GM19035 (cell line): Measurements from ENCODE around the gene PRKAR1B.
"Not testable (repeated sequence)": the region's sequence is repeated elsewhere in the genome, so short reads cannot be mapped to it uniquely, and the experiment has no call there.

Experiments
- ATAC-seq: cut with Tn5 transposase; IDR thresholded peaks from one replicate; pipeline ENCODE4 v1.9.1; 2021; ENCODE audit not compliant: unreplicated experiment

PRKAR1B gene

DNA sequence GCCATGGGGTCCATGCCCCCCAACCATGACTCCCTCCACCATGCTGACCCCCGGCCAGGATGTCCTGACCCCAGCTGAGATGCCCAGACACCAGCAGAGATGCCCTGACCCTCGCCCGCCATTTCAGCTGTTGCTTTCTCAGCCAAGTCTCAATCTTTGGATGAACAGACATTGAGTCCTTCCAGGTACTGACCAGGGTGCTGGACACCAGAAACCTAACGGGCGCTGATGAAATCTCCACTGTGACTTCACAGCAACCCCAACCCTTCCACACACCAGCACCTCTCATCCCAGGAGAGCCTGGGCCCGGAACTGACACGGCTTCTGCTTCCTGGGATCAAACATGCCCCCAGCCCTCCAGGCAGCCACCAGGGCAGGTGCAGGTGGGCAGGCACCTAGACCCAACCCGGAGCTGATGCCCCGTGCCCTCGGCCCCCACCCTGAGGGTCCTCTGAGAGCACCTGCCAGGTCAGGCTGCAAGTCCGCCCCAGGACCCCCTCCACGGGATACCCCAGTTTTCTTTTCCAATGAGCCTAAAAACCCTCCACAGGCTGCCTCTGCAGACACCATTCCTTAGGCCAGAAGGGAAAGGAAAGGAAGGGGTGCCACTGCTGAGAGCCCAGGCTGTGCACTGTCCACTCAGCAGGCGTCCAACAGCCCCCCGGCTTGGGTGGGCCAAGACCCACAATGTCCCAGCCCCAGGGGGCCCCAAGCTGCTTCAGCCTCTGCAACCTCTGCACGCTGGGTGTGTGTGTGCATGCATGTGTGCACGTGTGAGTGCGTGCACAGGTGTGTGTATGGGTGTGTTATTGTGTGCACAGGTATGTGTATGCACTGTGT lies 164.1 kb downstream of the PRKAR1B start:
- no peak for ATAC-seq

DNA sequence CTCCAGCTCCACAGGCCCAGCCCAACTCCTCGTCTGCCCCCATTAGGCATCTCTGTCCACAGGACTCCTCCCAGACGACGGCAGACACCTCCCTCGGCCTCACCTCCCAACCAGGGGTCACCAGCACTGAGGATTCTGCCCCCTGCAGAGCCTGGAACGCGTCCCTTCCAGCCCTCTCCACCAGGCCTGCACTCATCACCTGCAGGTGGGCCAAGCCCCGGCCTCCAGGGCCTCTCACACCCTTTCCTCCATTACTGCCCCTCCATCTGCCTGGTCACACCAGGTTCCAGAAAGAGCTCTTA lies 164.8 kb downstream of the PRKAR1B start:
- ATAC-seq, result no peak

DNA sequence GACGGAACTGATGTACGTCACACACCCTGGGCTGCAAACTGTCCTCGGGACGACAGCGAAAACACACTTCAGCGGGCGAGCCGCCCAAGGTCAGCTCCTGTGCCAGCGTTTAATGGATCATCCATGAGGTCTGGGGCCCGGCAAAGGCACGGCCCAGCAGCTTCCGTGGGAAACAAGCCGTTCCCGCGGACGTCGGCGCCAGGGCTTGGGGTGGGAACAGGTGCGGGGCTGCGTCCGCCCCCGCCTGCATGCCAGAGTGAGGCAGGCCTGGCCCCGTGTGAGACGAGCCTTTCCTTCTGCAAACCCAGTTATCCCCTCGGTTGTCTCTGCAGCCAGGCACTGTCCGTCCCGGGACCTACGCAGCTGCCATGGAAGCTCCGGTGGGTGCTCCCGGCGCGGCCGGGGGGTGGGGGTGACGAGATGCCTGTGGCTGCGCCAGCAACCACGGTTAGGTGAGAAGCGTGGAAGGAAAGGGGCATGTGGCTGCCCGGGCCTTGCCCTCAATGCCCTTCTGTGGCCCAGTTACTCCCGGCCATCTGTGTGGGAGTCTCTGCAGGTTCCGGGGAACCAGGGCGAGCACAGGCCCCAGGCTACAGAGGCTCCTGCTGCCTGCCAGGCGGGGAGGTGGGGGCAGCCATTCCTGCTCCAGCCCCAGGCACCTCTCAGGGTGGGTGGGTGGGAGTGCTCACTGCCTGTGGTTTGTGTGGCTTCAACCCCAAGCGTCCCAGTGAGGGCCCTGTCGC lies 165.3 kb downstream of the PRKAR1B start:
- ATAC-seq, result no peak

DNA sequence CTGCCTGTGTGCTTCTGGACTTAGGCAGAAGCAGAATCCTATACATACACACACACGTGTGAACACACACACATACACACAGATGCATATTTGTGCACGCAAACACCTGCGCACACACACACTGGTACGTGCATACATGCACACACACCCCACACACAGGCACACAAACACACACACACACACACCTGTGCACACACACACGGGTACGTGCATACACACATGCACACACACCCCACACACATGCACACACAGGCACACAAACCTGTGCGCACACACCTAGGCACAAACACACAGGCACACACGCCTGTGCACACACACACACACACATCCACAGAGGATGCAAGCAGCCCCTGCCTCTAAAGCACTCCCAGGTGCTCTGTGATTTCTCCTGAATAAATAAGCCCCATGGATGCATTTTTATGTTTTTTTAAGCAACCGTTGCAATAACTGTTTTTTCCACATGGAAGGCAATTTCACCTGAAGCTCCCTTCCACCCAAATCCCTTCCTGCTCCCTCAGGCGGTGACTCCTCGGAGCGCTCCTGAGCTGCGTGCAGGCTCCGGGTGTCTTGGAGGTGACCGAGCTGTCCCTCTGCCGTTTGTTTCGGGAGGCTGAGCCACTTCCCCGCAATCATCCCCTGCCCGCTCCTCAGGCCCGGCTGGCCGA lies 166.0 kb downstream of the PRKAR1B start:
- no peak for ATAC-seq

GRCh38 chr7:559396-559705 lies 167.7 kb downstream of the PRKAR1B start:
- no peak for ATAC-seq

DNA sequence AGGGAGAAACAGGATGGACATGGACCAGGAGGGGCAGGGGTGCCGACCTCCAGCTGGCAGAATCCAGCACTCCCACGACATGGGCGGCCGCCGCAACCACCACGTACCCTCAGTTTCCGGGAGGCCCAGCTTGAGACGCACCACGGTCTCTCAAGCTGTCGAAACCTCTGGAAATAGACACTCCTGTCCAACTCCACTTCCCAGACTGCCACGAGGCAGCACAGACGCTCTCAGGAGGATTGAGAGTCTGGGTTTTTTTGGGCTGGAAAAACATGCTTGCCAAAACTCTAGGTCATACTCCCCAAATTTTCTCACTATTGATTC lies 169.6 kb downstream of the PRKAR1B start:
- ATAC-seq, result no peak

DNA sequence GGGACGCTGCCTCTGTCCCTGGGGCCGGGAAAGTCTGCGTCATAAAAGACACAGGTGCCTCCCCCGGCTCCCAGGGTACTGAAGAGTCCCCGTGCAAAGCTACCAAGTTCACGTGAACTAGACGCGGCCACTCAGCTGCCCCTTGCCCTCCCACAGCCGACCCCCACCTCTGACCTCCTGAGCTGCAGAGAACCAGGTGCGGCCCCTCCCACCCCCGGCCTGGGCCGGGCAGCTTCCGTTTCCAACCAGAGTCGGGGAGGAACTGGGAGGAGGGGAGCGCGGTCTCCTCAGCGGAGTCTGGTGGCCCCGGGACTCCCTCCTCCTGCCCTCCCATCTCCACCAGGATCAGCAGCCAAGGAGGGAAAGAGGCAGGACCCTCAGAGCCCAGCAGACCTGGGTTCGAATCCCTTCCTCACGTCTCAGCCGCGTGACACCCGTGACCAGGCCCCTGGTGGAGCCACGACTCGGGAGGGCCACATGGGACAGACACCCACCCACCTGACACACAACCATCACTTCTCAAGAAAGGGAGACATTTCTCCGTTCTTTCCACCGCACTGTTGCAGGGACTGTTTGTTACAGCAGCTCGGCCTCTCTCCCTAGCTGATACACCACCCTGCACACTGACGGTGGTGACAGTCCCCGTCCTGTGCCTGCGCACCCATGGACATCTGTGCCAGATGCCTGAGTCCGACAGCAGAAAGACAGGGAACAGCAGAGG lies 170.1 kb downstream of the PRKAR1B start:
- no peak for ATAC-seq

DNA sequence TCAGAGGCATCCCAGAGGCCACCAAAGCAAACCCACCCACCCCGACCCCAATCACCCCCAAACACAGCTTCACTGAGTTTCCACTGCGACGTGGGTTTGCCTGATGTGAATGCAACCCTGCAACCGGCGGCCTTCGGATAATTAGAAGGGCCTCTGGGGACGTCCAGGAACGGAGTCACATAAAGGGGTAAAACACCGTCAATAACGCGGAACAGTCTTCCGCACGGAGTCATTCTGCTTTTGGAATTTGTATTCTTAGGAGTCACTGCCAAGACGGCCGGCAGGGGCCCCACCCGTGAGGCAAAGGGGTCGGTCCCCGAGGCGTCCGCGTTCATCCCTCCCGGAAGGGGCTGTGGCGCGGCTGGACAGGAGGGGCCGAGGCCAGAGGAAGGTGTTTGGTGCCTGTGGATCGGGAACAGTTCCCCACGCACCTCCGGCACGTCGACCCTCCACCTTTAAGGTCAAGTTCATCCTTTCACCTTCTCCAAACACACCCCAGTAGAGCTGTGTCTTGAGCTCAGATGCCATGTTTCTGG lies 170.7 kb downstream of the PRKAR1B start:
- ATAC-seq, result no peak

DNA sequence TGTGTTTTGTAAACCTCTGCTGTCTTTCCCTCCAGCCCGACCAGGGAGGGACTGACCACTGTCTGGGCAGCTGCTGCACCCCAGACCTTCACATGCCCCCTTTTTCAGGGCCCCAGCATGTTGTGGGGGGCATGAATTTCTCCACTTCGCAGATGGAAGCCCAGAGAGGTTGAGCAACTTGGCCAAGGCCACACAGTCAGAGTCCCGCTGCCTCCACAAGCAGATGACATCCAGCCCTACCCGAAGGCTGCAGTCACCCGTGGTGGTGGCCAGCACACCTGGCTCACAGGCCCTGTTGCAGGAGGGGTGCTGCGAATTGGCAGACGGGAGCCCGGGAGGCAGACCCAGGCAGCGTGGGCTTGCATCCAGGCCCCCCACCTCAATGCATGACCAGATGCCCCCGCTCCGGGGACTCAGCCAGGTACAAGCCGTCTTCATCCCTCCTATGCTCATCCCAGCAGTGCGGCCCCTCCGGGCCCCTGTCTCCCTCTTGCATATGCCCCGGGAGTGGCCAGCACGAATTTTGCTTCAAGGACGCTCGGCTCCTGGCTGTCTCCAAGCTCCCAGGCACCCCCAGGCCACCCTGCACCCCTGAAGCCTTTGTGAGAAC lies 171.4 kb downstream of the PRKAR1B start:
- ATAC-seq, result no peak

- no peak for ATAC-seq
Observed at GRCh38 chr7:553636-554111, 173.4 kb downstream of the PRKAR1B start.

- ATAC-seq, result no peak
Observed at GRCh38 chr7:552868-553635, 174.0 kb downstream of the PRKAR1B start.

GRCh38 chr7:552151-552867 lies 174.8 kb downstream of the PRKAR1B start:
- not testable (repeated sequence) for ATAC-seq

DNA sequence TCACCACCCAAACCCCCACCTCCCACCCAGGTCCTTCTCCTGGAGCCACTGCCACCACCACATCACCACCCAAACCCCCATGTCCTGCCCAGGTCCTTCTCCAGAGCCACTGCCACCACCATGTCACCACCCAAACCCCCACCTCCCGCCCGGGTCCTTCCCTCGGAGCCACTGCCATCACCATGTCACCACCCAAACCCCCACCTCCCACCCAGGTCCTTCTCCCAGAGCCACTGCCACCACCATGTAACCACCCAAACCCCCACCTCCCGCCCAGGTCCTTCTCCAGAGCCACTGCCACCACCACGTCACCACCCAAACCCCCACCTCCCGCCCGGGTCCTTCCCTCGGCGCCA lies 175.5 kb downstream of the PRKAR1B start:
- ATAC-seq, result not testable (repeated sequence)

GRCh38 chr7:550881-551614 lies 176.0 kb downstream of the PRKAR1B start:
- ATAC-seq, result no peak

- ATAC-seq, result no peak
Observed at GRCh38 chr7:549891-550625, 177.0 kb downstream of the PRKAR1B start.

DNA sequence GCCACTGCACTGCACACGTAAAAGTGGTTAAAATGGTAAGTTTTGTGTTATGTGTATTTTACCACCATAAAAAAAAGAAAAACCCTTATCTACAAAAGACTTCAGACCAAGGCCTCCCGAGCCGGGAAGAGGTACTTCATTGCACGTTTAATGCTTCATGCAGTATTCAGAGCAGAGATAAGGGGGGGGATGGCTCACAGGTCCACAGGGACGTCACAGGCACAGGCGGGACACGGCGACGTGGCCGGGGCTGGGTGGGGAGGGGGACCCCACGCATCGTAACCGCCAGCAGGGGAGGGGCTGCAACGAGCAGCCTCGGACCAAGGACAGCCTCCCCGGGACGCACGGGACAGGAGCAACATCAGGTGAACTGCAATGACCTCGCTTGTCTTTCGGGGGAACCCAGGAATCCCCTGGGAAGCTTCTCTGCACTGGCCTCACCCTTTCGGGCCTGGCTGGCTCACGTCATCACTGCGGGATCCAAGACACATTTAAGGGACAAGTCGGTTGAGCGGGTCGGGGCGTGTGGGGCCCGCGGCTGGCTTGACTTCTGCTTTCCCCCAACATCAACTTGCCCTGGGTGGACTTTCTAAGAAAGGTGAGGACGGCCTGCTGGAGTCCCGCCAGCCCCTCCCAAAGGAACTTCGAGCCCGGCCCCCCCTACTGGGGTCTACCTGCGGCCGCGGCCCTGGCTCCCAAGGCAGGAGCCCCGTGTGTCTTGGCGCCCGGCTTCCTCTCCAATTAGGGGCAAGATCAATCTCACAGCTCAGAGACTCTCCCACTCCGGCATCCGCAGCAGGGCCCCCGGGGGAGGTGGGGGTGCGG lies 177.8 kb downstream of the PRKAR1B start:
- ATAC-seq, result no peak

DNA sequence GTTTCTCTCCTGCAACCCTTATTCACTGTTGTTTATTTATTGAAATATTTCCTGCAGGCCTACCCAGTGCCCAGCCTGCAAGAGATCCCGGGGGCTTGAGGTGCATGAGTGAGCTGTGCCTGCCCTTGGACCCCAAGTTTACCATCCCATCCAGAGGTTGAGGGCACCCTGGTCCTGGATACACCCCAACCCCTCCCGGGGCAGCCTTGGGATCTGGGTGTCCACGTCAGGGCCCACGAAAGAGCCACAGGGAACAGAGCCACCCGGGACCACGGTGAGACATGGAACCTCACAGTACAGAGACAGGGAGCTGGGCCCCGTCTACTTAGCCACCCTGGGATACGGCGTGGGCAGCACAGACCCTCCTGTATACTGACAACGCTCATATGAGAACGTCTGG lies 178.7 kb downstream of the PRKAR1B start:
- ATAC-seq, result no peak
